Glomerular endothelial cell (primary cell): ENCODE measurements around the gene CNTRL. TPM values are rescaled to one million over a fixed set of nuclear protein-coding genes. Genes with fewer than 3 reads are reported as not detected.
"Not testable (repeated sequence)": the region's sequence is repeated elsewhere in the genome, so short reads cannot be mapped to it uniquely, and the experiment has no call there.

Experiments
- DNase-seq: peaks from one replicate; pipeline ENCODE4 v3.0.0-alpha.2; 2011; ENCODE audit warnings: low read depth, low spot score; ENCODE audit errors: extremely low read depth
- total RNA-seq: library from RNA; depleted of rRNA; stranded (reverse); fragments of >200 nt; gene quantifications from 2 replicates; pipeline ENCODE4 v1.2.3, GENCODE V29; 2015

Gene CNTRL
- total RNA-seq, 1 donor from 2014 or later, result 8.1 TPM

DNA sequence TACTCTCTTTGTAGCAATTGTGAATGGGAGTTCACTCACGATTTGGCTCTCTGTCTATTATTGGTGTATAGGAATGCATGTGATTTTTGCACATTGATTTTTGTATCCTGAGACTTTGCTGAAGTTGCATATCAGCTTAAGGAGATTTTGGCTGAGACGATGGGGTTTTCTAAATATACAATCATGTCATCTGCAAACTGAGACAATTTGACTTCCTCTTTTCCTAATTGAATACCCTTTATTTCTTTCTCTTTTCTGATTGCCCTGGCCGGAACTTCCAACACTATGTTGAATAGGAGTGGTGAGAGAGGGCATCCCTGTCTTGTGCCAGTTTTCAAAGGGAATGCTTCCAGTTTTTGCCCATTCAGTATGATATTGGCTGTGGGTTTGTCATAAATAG, 54.6 kb downstream of the CNTRL start:
- not testable (repeated sequence) for DNase-seq

DNA sequence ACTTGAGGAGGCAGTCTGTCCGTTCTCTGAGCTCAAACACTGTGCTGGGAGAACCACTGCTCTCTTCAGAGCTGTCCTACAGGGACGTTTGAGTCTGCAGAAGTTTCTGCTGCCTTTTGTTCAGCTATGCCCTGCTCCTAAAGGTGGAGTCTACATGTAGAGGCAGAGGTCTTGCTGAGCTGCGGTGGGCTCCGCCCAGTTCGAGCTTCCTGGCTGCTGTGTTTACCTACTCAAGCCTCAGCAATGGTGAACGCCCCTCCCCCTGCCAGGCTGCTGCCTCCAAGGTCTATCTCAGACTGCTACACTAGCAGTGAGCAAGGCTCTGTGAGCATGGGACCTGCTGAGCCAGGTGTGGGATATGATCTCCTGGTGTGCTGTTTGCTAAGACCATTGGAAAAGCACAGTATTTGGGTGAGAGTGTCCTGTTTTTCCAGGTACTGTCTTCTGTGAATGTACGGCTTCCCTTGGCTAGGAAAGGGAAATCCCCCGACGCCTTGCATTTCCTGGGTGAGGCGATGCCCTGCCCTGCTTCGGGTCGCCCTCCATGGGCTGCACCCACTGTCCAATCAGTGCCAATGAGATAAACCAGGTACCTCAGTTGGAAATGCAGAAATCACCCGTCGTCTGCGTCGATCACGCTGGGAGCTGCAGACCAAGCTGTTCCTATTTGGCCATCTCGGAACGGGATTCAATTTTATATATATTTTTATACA, 58.5 kb downstream of the CNTRL start:
- DNase-seq, result no peak

DNA sequence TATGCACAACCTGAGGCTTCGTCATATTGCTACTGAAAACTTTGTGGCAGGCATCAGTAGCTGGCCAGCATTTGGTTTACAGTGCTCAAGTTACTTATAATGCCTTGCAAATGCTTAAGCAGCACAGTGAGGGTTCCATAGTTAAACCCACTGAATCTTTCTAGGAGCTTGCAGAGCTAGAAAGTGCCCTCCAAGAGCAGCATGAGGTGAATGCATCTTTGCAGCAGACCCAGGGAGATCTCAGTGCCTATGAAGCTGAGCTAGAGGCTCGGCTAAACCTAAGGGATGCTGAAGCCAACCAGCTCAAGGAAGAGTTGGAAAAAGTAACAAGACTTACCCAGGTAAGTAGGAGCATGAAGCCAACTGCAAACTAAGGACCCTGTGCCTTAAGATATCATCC, 60.9 kb downstream of the CNTRL start:
- DNase-seq, result no peak

DNA sequence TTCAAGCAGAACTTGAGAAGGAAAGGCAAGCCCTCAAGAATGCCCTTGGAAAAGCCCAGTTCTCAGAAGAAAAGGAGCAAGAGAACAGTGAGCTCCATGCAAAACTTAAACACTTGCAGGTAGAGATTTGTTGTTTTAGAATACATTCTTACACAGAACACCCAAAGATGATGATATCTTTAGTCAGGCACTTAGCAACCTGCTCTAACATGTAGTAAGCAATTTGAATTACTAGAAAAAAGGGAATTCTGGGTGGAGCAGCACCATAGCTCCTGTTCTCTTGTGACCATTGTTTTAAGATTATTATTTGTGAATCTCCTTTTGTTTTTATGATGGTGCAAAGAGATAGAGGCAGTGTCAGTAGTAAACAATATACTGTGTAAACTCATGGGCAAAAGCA, 63.8 kb downstream of the CNTRL start:
- DNase-seq, result no peak

DNA sequence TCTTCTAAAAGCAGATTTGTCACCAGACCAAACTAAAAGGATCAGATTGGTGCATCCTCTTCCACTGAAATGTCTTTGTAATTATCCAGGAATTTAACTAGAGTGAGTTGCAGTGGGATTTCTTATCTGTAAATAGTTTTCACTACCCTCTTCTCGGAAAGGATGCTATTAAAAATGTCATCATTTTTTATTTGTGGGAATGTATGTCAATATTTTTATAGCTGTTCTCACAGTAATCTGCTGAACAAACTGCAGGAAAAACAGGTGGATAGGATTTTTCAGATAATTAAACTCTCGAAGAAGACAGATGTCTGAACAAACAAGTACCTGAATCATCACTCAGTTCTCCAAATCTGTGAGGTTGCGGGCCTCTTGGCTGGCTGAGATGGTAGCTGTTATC, 64.2 kb downstream of the CNTRL start:
- DNase-seq, result no peak

DNA sequence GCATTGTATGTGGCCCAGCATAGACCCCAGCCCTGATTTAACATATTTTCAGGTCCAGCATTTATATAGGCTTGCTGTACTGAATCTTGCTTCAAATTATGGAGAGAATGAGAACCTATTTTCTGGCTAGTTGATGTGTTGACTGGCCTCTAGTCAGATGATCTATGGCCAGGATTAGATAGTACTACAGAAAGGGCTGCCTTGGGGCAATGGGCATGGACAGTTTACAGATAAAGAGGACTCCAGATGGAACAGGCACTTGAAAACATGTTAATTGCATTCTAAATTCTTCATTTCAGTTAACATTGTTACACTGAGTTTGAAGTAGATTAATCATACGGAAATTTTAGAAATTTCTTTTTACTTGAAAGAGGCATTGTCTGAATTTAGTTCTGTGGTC, 65.4 kb downstream of the CNTRL start:
- no peak for DNase-seq

DNA sequence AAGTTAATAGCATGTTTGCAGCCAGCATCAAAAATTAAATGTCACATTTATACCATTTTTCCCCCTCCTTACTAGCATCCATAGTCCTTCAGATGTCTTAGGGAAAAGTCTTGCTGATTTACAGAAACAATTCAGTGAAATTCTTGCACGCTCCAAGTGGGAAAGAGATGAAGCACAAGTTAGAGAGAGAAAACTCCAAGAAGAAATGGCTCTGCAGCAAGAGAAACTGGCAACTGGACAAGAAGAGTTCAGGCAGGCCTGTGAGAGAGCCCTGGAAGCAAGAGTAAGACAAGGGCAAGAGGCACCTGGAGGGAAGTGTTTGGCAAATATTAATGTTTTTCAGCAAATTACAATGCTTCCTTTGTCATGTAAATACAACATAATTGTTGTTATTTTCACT, 66.6 kb downstream of the CNTRL start:
- no peak for DNase-seq

DNA sequence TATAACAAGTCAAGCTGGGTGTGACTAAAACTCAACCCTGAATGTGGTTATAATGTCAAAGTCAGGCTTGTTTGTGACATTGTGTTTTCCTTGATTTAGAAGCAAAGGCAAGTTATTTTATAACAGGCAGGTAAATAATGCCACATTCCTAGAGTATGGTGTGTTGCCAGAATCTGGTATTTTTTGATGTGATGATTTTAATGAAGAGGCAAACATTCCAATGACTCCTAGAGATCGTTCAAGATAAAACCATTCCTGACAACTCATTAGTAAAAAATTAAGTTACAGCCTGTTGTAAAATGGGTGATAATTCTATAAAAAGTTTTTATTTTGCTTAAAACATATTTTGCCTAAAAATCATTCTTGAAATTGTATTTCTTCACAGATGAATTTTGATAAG, 67.0 kb downstream of the CNTRL start:
- DNase-seq, result no peak

DNA sequence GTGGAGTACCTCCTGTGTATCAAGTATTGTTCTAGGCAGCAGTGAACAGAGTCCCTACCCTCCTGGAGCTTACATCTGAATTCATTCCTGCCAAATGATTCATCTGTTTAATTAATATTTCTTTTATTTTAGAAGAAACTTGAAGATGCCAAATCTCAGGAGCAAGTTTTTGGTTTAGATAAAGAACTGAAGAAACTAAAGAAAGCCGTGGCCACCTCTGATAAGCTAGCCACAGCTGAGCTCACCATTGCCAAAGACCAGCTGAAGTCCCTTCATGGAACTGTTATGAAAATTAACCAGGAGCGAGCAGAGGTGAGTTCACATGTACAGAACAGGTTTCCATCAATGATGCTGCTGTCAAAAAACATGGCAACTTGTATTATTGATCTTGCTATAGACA, 69.0 kb downstream of the CNTRL start:
- DNase-seq, result no peak

DNA sequence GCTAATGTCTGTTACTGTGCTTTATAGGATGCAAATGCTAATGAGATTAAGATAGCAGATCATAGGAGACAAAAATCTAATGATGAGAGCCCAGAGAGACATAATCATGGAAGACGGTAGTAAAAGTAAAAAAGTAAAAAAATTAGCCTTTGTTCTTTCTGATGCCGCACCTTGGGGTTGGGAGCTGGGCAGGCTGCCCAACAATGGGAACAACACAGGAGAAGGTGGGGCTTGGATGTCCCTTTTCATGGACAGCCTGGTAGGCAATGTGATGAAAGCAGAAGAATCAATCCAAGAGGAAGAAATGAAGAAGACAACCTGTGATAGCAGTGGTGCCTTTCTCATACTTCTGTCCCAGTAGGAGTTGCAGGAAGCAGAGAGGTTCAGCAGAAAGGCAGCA, 69.7 kb downstream of the CNTRL start:
- no peak for DNase-seq

DNA sequence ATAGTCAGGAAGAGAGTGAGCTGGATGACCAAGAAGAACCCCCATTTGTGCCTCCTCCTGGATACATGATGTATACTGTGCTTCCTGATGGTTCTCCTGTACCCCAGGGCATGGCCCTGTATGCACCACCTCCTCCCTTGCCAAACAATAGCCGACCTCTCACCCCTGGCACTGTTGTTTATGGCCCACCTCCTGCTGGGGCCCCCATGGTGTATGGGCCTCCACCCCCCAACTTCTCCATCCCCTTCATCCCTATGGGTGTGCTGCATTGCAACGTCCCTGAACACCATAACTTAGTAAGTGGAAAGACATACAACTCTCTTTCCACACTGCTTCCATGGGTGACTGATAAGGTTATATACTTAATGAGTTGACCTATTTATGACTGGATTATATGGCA, 75.4 kb downstream of the CNTRL start:
- no peak for DNase-seq

DNA sequence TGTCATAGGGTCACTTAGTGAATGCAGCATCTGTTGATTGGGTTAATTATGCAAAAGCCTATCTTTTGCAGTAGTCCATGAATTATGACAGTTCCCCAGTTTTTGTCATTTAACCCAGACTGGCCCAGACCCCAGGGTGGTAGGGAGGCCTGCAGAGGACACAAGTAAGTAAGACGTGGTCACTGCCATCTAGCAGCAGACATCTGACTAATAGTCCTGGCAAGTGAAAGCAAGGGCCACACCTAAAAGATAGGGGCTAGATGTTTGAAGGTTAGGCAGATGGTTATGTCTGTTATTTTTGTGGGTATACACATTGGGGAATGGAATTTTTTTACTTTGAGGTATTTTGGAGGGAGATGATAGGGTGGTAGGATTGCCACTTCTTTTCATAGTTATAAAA, 78.9 kb downstream of the CNTRL start:
- no peak for DNase-seq

DNA sequence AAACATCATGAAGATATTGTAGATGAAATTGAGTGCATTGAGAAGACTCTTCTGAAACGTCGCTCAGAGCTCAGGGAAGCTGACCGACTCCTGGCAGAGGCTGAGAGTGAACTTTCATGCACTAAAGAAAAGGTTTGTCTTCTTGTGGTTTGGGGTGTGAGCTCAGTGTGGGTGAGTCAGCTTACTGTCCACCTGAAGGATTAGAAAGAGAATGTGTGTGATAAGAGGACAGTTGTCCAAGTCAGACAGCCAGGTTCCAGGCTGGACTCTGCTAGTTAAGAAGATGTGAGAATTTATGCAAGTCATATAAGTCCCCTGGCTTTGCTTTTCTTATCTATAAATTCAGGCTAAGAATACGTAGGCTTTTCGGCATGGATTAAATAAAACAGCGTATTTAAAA, 80.0 kb downstream of the CNTRL start:
- no peak for DNase-seq

DNA sequence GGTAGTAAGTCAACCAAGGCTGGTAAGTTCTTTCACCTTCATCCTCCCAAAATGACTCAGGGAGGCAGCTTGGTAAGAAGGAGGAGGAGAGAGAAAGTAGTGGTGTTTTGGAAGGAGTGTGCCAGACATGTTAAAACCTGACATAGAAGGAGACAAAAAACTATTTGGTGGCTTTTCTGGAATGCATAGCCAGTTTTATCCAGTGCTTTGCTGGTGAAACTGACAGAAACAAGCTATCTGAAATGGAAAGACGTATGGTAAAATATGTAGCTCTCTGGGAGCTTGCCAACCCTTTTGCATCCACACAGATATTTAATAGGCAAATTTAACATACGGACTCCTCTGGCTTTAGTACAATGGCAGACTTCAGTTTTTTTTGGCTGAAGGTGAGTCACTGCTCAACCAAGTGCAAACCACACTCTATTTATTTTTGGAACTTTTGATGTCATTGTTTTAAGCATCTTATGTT, 81.5 kb downstream of the CNTRL start:
- no peak for DNase-seq

DNA sequence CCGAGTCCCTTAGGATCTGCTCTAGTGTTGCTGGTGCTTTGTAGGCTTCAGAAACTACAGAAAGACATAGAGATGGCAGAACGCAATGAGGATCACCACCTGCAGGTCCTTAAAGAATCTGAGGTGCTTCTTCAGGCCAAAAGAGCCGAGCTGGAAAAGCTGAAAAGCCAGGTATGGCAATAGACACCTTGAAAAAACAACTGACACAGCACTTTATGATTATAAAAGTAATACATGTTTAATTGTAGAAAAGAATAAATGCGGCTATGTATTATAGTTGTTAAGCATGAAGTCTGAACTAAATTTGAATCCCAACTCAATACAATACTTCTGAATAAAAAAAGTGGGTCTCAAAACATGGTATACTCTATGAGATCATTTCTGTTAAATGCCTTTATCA, 83.2 kb downstream of the CNTRL start:
- DNase-seq, result no peak

DNA sequence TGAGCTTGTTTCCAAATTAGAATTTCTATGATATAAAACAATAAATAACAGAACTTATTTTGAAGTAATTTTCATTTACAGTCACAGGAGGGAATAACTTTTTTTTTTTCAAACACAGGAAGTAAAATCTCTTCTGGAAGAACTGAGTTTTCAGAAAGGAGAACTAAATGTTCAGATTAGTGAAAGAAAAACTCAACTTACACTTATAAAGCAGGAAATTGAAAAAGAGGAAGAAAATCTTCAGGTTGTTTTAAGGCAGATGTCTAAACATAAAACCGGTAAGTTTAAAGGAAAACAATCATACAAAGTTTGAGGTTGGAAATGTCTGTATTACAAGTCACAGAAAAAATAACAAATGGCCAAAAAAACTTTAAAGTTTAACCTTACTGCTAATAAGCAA, 85.3 kb downstream of the CNTRL start:
- DNase-seq, result no peak

DNA sequence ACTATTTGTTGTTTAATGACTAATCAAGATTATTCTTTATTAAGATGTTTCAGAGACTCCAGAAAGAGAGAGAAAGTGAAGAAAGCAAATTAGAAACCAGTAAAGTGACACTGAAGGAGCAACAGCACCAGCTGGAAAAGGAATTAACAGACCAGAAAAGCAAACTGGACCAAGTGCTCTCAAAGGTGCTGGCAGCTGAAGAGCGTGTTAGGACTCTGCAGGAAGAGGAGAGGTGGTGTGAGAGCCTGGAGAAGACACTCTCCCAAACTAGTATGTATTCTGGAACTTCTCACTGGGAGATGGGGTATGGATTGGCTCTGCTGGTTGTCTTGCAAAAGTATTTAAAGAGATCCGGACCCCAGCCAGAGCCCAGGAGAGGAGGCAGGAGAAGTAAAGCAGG, 93.3 kb downstream of the CNTRL start:
- no peak for DNase-seq

DNA sequence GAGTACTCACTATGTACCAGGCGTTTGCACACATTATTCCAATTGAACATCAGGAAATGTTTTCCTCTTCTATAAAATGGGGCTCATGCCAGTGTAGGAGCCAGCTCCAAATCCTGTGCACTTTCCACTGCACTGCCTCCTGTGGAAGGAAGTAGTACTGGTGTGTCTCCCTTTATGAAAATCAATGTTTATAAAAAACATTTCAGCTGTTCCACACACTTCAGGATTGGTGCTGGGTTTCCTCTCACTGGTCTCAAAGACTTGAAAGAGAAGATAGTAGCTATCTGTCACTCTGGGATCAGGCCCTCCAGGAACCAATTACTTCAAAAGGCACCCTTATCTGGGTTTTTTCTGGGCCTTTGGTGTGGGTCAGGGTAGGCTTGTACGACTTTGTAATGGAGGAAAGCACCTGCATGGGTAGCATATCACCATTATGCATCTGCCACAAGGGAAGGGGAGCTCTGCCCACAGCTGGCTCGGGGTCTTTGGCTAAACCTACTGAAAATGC, 94.4 kb downstream of the CNTRL start:
- DNase-seq, result no peak

DNA sequence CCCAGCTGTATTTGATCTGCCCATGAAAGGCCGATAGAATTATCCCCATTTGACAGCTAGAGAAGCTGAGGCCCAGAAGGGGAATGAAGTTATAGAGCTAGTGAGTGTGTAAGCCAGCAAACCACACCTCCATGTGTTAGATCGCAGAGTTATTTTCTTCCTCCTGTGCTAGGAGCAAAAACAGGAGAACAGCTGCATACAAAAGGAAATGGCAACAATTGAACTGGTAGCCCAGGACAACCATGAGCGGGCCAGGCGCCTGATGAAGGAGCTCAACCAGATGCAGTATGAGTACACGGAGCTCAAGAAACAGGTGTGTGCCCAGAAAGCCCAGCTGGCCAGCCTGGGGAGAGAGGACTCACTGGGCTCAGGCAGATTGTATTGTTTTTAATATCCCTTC, 96.5 kb downstream of the CNTRL start:
- no peak for DNase-seq

DNA sequence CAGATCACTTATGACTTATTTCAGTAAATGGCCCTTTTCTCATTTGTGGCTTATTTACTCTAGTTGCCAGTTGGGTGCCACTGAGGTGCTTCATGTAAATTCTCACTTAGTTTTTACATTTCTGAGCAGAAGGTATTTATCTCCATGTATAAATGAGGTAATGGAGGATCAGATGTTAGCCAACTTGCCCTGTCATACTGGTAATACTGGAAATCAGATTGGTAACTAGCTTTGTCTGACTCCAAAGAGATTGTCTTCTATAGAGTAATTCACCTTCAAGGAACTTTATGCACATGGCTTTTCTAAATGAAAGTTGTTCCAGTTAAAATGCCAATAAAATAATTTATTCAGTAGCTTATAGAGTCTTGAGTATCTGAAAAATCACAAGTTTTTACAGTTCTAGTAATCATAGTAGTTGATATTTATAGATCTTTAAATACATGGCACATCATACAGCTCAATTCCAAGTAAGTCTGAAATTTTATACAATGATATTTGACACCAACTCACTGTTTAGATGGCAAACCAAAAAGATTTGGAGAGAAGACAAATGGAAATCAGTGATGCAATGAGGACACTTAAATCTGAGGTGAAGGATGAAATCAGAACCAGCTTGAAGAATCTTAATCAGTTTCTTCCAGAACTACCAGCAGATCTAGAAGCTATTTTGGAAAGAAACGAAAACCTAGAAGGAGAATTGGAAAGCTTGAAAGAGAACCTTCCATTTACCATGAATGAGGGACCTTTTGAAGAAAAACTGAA, 98.2 kb downstream of the CNTRL start:
- no peak for DNase-seq

DNA sequence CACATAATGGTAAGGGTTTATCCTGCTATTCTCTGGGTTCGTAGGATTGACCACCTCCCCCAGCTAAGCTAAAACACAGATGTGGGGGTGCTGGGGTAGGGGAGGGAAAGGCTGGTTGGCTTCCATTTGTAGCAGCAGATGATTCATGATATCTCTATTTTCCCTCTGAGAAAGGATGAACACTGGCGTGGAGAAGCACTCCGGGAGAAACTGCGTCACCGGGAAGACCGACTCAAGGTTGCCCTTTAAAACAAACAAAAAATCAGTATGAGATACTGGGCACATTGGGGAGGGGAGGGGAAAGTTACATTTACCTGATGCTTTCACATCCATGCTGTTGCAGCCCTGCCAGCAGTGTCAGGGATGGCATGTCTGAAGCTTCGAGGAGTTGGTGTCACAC, 98.7 kb downstream of the CNTRL start:
- DNase-seq, result no peak

DNA sequence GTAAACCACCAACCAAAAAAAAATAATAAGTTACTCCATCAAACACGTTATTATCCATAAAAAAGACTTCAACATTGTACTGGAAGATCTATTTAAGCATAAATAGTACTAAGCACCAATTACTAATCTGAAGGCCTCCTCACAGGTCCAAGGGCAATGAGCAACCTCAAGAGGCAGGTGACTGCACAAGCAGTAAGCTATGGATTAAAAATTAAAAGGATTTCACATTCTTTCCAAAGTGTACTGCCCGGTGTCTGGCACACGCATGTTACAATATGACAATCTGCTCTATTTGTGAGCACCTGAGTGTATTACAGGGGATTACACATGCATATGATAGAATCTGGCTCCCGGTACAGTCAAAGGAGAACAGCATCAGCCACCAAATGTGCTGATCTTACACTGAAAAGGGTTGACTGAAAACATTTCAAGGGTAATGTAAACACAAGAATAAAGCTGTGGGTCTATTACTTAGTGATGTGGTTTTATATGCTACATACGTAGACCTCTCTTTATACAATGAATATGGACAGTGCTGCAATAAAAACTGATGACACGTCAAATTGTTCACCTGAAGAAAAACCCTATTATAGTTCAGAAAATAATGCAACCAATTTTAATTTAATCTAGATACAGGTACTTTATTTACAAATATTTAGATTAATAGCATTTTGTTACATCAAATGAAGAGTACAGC, 104.1 kb downstream of the CNTRL start:
- no peak for DNase-seq
